Measurements from ENCODE around the gene ST14.

DNA sequence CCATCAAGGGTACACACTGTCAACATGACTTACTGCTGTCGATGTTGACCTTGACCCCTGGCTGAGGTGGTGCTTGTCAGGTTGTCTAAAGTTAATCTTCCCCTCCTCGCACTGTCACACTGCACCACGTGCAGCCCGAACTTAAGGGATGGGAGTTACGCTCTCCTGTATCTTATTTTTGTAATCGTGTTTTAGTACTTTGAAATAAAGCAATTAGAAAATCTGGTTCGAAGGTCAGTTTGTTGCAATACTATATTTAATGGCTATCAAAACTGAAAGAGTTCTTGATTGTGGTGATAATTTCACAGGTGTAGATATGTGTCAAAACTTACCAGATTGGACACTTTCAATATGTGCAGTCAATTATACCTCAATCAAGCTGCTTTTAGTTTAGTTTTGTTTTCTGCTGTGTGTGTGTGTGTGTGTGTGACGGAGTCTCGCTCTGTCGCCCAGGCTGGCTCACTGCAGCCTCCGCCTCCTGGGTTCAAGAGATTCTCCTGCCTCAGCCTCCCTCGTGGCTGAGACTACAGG, 10.7 kb upstream of the ST14 start:
- TF ChIP-seq REST (IDR thresholded peaks at IDR 0.05; ENCODE audit: insufficient read depth in 1 of 2, low read depth in 2 of 2, low read length in 2 of 2), result no peak
- no peak for TF ChIP-seq POLR2AphosphoS5 (IDR thresholded peaks at IDR 0.05; ENCODE audit: low read depth, low read length)
- TF ChIP-seq SIN3A (IDR thresholded peaks at IDR 0.05; ENCODE audit: borderline replicate concordance, insufficient read depth, low read length), result no peak
- TF ChIP-seq TAF1 (IDR thresholded peaks at IDR 0.05; ENCODE audit: borderline replicate concordance, insufficient read depth, low read length), result no peak
- no peak for TF ChIP-seq FOXP2 (optimal IDR thresholded peaks at IDR 0.05; ENCODE audit: borderline replicate concordance, extremely low read depth, extremely low read length, insufficient read depth)
